A673 (cell line): Measurements from ENCODE around the gene SCUBE2. TPM values are rescaled to one million over a fixed set of nuclear protein-coding genes. Genes with fewer than 3 reads are reported as not detected.

Experiments used
- BruUV-seq: library from RNA; stranded (reverse); fragments of 400-500 nt; replicated peaks from 2 replicates; lab custom pipeline; 2021; lab: Mats Ljungman, UMichigan
- CTCF ChIA-PET: fragments of 300-600 bp; sonication (Branson Sonifier 250); formaldehyde crosslinking; loops from one replicate; lab custom pipeline; 2022; ENCODE audit warnings: antibody characterized with exemption; lab: Charles Lee
- POLR2A ChIA-PET: fragments of 300-600 bp; sonication (Branson Sonifier 250); formaldehyde crosslinking; loops from one replicate; lab custom pipeline; 2022; ENCODE audit warnings: antibody characterized with exemption; ENCODE audit not compliant: low non-redundant PET; lab: Charles Lee
- DNase-seq: peaks from one replicate; pipeline ENCODE4 v3.0.0-alpha.2; 2015; ENCODE audit warnings: low spot score
- H3K27ac ChIP-seq: fragments of 200-600 bp; sonication (generic); 2 replicates; pipeline ENCODE4 v1.5.1; 2016; ENCODE audit warnings: mixed run types, low read depth, mild to moderate bottlenecking, mixed read lengths, antibody characterized with exemption, low read length; ENCODE audit not compliant: poor library complexity, severe bottlenecking
- H3K27me3 ChIP-seq: fragments of 200-600 bp; sonication (generic); replicated peaks from 2 replicates; pipeline ENCODE4 v1.6.1; 2017; ENCODE audit warnings: mixed run types, low read depth, mild to moderate bottlenecking, mixed read lengths, antibody characterized with exemption, low read length; ENCODE audit not compliant: insufficient read depth, poor library complexity
- H3K36me3 ChIP-seq: fragments of 200-600 bp; sonication (generic); 2 replicates; pipeline ENCODE4 v1.6.1; 2016; ENCODE audit warnings: mixed run types, mild to moderate bottlenecking, mixed read lengths, antibody characterized with exemption, low read length; ENCODE audit not compliant: insufficient read depth, poor library complexity, severe bottlenecking
- H3K4me1 ChIP-seq: fragments of 200-600 bp; sonication (generic); 2 replicates; pipeline ENCODE4 v1.6.1; 2017; ENCODE audit warnings: mixed run types, mild to moderate bottlenecking, mixed read lengths, antibody characterized with exemption, low read length; ENCODE audit not compliant: insufficient read depth, poor library complexity, severe bottlenecking
- H3K4me3 ChIP-seq: fragments of 200-600 bp; sonication (generic); 2 replicates; pipeline ENCODE4 v1.5.1; 2016; ENCODE audit warnings: low read depth, mixed run types, mild to moderate bottlenecking, mixed read lengths, low read length; ENCODE audit not compliant: poor library complexity, severe bottlenecking
- H3K9me3 ChIP-seq: fragments of 200-600 bp; sonication (generic); 2 replicates; pipeline ENCODE4 v1.6.1; 2016; ENCODE audit warnings: mixed run types, low read depth, mild to moderate bottlenecking, mixed read lengths, antibody characterized with exemption, low read length; ENCODE audit not compliant: poor library complexity, severe bottlenecking
- EZH2 ChIP-seq: fragments of 200-600 bp; sonication (generic); IDR thresholded peaks from 2 replicates; pipeline ENCODE4 v1.6.1; 2017; ENCODE audit warnings: borderline replicate concordance, low read depth, mild to moderate bottlenecking, mixed read lengths, antibody characterized with exemption, low read length; ENCODE audit not compliant: poor library complexity, severe bottlenecking
- intact Hi-C: fragments of 100-400 bp; cut with micrococcal nuclease; formaldehyde crosslinking; loops from one replicate; pipeline ENCODE4 v1.10.0; 2022; ENCODE audit not compliant: unreplicated experiment
- total RNA-seq: library from RNA; stranded (reverse); gene quantifications from 2 replicates; pipeline ENCODE4 v1.2.3, GENCODE V29; 2021
- TF ChIP-seq, protein P1 (sequence below): fragments of 300-800, 200-600 bp; sonication (generic); conservative IDR thresholded peaks from 2 replicates; pipeline ENCODE4 v1.5.1; 2017; ENCODE audit warnings: low read depth, mild to moderate bottlenecking, antibody characterized with exemption, low read length, moderate library complexity, mixed read lengths

SCUBE2 gene
- total RNA-seq, 1 experiment from 2014 or later = 1.4 TPM

GRCh38 chr11:9041747-9042146, 49.7 kb downstream of the SCUBE2 start:
- POLR2A ChIA-PET = no interaction called here
- BruUV-seq = no TSS peak
- Histone ChIP-seq H3K27ac (no peak overlapping the region), H3K27me3 (peaks cover 4% of the 10 kb centered on the region), H3K4me3 (no peak overlapping the region), H3K4me1 (no peaks in the 10 kb centered on the region), H3K36me3 (no peaks in the 10 kb centered on the region), H3K9me3 (no peaks in the 10 kb centered on the region)
- TF ChIP-seq, protein P1, sequence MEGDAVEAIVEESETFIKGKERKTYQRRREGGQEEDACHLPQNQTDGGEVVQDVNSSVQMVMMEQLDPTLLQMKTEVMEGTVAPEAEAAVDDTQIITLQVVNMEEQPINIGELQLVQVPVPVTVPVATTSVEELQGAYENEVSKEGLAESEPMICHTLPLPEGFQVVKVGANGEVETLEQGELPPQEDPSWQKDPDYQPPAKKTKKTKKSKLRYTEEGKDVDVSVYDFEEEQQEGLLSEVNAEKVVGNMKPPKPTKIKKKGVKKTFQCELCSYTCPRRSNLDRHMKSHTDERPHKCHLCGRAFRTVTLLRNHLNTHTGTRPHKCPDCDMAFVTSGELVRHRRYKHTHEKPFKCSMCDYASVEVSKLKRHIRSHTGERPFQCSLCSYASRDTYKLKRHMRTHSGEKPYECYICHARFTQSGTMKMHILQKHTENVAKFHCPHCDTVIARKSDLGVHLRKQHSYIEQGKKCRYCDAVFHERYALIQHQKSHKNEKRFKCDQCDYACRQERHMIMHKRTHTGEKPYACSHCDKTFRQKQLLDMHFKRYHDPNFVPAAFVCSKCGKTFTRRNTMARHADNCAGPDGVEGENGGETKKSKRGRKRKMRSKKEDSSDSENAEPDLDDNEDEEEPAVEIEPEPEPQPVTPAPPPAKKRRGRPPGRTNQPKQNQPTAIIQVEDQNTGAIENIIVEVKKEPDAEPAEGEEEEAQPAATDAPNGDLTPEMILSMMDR = no peak
- no peak for TF ChIP-seq EZH2
- CTCF ChIA-PET = no interaction called here
- DNase-seq = no peak
- intact Hi-C loops = no loop called here

GRCh38 chr11:9040410-9040809, 51.0 kb downstream of the SCUBE2 start:
- H3K4me1 ChIP-seq = no peaks in the 10 kb centered on the region
- intact Hi-C loops = no loop called here
- TF ChIP-seq, protein P1 = no peak
- TF ChIP-seq EZH2 = no peak
- POLR2A ChIA-PET = no interaction called here
- H3K36me3 ChIP-seq = no peaks in the 10 kb centered on the region
- H3K9me3 ChIP-seq = no peaks in the 10 kb centered on the region
- no peak for DNase-seq
- peaks cover 4% of the 10 kb centered on the region for H3K27me3 ChIP-seq
- H3K27ac ChIP-seq = no peak overlapping the region
- no peak overlapping the region for H3K4me3 ChIP-seq
- BruUV-seq = no TSS peak
- CTCF ChIA-PET = no interaction called here

DNA sequence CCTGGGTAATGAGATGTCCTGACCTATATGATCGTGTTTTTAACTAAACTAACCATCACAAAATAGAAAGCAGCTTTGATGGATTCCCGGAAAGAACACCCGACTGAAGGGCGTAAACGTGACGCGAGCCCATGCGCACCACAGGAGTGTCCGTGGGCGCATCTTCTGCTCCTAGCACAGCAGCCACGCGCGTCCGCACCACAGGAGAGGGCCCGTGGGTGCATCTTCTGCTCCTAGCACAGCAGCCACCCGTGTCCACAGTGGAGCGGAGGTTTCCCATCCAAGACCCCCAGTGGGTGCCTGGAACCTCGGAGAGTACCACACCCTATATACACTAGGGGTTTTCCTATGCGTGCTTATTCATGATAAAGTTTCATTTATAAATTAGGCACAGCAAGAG, 51.5 kb downstream of the SCUBE2 start:
- no peaks in the 10 kb centered on the region for H3K9me3 ChIP-seq
- intact Hi-C loops = no loop called here
- ChIA-PET CTCF (no interaction called here), POLR2A (no interaction called here)
- no peaks in the 10 kb centered on the region for H3K4me1 ChIP-seq
- H3K4me3 ChIP-seq = no peak overlapping the region
- no peak for DNase-seq
- no TSS peak for BruUV-seq
- no peak overlapping the region for H3K27ac ChIP-seq
- H3K27me3 ChIP-seq = peaks cover 4% of the 10 kb centered on the region
- H3K36me3 ChIP-seq = no peaks in the 10 kb centered on the region
- no peak for TF ChIP-seq EZH2
- TF ChIP-seq, protein P1 = no peak
